ENCODE data around the gene MYO15B.

DNA sequence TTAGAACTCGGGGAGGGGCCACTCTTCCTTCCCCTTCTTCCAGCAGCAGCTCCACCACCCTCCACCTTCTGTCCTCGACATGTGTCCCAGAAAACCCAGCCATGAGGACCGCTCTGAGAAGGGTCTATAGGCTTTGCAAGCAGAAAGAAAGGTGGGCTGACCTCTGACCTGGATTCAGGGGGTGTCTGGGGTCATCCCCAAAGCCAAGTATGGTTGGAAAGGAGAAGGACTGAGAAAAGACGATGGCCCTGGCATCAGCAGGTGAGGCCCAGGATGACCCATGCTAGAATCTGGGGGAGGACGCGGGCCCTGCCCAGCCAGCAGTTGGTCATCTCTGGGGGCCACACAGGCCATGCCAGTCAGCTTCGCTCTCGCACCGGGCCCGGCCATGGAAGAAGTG is 39.5 kb downstream of the MYO15B start:
- TF ChIP-seq, protein P1, sequence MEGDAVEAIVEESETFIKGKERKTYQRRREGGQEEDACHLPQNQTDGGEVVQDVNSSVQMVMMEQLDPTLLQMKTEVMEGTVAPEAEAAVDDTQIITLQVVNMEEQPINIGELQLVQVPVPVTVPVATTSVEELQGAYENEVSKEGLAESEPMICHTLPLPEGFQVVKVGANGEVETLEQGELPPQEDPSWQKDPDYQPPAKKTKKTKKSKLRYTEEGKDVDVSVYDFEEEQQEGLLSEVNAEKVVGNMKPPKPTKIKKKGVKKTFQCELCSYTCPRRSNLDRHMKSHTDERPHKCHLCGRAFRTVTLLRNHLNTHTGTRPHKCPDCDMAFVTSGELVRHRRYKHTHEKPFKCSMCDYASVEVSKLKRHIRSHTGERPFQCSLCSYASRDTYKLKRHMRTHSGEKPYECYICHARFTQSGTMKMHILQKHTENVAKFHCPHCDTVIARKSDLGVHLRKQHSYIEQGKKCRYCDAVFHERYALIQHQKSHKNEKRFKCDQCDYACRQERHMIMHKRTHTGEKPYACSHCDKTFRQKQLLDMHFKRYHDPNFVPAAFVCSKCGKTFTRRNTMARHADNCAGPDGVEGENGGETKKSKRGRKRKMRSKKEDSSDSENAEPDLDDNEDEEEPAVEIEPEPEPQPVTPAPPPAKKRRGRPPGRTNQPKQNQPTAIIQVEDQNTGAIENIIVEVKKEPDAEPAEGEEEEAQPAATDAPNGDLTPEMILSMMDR (IDR thresholded peaks at IDR 0.05) = no peak
- no peak for TF ChIP-seq POLR2A (IDR thresholded peaks at IDR 0.05)
